Measurements from ENCODE around the gene ARHGAP36. TPM values are rescaled to one million over a fixed set of nuclear protein-coding genes. Genes with fewer than 3 reads are reported as not detected.

The ARHGAP36 gene
- total and polyA plus RNA-seq, 2 experiments from 2014 or later = not detected

- no peaks in the 10 kb centered on the region for H3K9me2 ChIP-seq (replicated peaks; ENCODE audit: insufficient read depth)
- H3K79me2 ChIP-seq = no peaks in the 10 kb centered on the region
- H3K27ac ChIP-seq = no peak overlapping the region
- 38% methylated on average over 26 of the region's 26 CpGs for WGBS (ENCODE audit: low lambda C conversion rate, missing lambda C conversion rate)
- H4K20me1 ChIP-seq (ENCODE audit: insufficient read depth, poor library complexity, severe bottlenecking) = no peaks in the 10 kb centered on the region
- no peak overlapping the region for H3K4me3 ChIP-seq
- no peak for TF ChIP-seq EZH2 (IDR thresholded peaks at IDR 0.05; ENCODE audit: borderline replicate concordance)
- peak; percentile 47 for TF ChIP-seq CTCF (IDR thresholded peaks at IDR 0.05; ENCODE audit: poor library complexity)
- H2AFZ ChIP-seq = no peak overlapping the region
- H3K27me3 ChIP-seq = peaks cover 62% of the 10 kb centered on the region
- H3K9me3 ChIP-seq (ENCODE audit: low read depth) = no peaks in the 10 kb centered on the region
- no peaks in the 10 kb centered on the region for H3K36me3 ChIP-seq (replicated peaks; ENCODE audit: insufficient read depth, low read depth)
- H3K4me2 ChIP-seq = peak overlapping the region; percentile 71
- H3K4me1 ChIP-seq (ENCODE audit: insufficient read depth) = no peaks in the 10 kb centered on the region
- peak; percentile 54 for DNase-seq (ENCODE audit: low spot score)
These were observed 11.0 kb downstream of the ARHGAP36 start for GRCh38 chrX:131068945-131069719.

GRCh38 chrX:131072871-131073571 is 14.9 kb downstream of the ARHGAP36 start:
- Histone ChIP-seq H4K20me1 (ENCODE audit: insufficient read depth, poor library complexity, severe bottlenecking) (no peaks in the 10 kb centered on the region), H3K27me3 (peaks cover 57% of the 10 kb centered on the region), H3K27ac (no peak overlapping the region), H3K4me1 (ENCODE audit: insufficient read depth) (no peaks in the 10 kb centered on the region), H2AFZ (no peak overlapping the region), H3K9me3 (ENCODE audit: low read depth) (no peaks in the 10 kb centered on the region), H3K9me2 (replicated peaks; ENCODE audit: insufficient read depth) (no peaks in the 10 kb centered on the region), H3K4me3 (no peak overlapping the region), H3K4me2 (peak overlapping the region; percentile 29), H3K36me3 (replicated peaks; ENCODE audit: insufficient read depth, low read depth) (no peaks in the 10 kb centered on the region), H3K79me2 (no peaks in the 10 kb centered on the region)
- DNase-seq (ENCODE audit: low spot score) = no peak
- 44% methylated on average over 39 of the region's 39 CpGs for WGBS (ENCODE audit: low lambda C conversion rate, missing lambda C conversion rate)
- TF ChIP-seq CTCF (IDR thresholded peaks at IDR 0.05; ENCODE audit: poor library complexity) = no peak
- TF ChIP-seq EZH2 (IDR thresholded peaks at IDR 0.05; ENCODE audit: borderline replicate concordance) = no peak
- TF ChIP-seq EZH2phosphoT487 (IDR thresholded peaks at IDR 0.05; ENCODE audit: low read depth, severe bottlenecking, unreplicated experiment) = no peak

- H2AFZ ChIP-seq = no peak overlapping the region
- TF ChIP-seq EZH2phosphoT487 (IDR thresholded peaks at IDR 0.05; ENCODE audit: low read depth, severe bottlenecking, unreplicated experiment) = no peak
- H3K4me2 ChIP-seq = no peak overlapping the region
- peaks cover 58% of the 10 kb centered on the region for H3K27me3 ChIP-seq
- no peaks in the 10 kb centered on the region for H3K4me1 ChIP-seq (ENCODE audit: insufficient read depth)
- H3K9me2 ChIP-seq (replicated peaks; ENCODE audit: insufficient read depth) = no peaks in the 10 kb centered on the region
- no peaks in the 10 kb centered on the region for H4K20me1 ChIP-seq (ENCODE audit: insufficient read depth, poor library complexity, severe bottlenecking)
- H3K9me3 ChIP-seq (ENCODE audit: low read depth) = no peaks in the 10 kb centered on the region
- H3K36me3 ChIP-seq (replicated peaks; ENCODE audit: insufficient read depth, low read depth) = no peaks in the 10 kb centered on the region
- no peak overlapping the region for H3K4me3 ChIP-seq
- no peaks in the 10 kb centered on the region for H3K79me2 ChIP-seq
- H3K27ac ChIP-seq = no peak overlapping the region
- no peak for DNase-seq (ENCODE audit: low spot score)
- WGBS (ENCODE audit: low lambda C conversion rate, missing lambda C conversion rate) = 39% methylated on average over 4 of the region's 4 CpGs
These were observed 15.5 kb downstream of the ARHGAP36 start for GRCh38 chrX:131073607-131074006.
